Activated CD8-positive, alpha-beta memory T cell treated with anti-CD3 and anti-CD28 coated beads, Interleukin-2, amount 50 U/mL, for 48 hours (primary cell): ENCODE data around the gene CPSF7.
"Not testable (repeated sequence)": the region's sequence is repeated elsewhere in the genome, so short reads cannot be mapped to it uniquely, and the experiment has no call there.

Experiments
- DNase-seq: peaks from one replicate; pipeline ENCODE4 v3.0.0-alpha.2; 2020

CPSF7 gene

GRCh38 chr11:61429691-61430582 is at the start of gene CPSF7, which contains the start of gene SDHAF2:
Gene CPSF7, minus strand, starts transcription at chr11:61429975. Its CDS starts 740 bp downstream, at chr11:61429235.
Gene SDHAF2, plus strand, starts transcription at chr11:61430124. Its CDS starts 23 bp downstream, at chr11:61430147.
- DNase-seq: peak; percentile 99

GRCh38 chr11:61477727-61478148 is 48.0 kb upstream of the CPSF7 start:
- peak; percentile 87 for DNase-seq

GRCh38 chr11:61477126-61477525 is 47.4 kb upstream of the CPSF7 start:
- no peak for DNase-seq

GRCh38 chr11:61476371-61476770 is 46.6 kb upstream of the CPSF7 start:
- no peak for DNase-seq

GRCh38 chr11:61475433-61475832 is 45.7 kb upstream of the CPSF7 start:
- DNase-seq: no peak

GRCh38 chr11:61474013-61474643 is 44.4 kb upstream of the CPSF7 start:
- DNase-seq: no peak

- no peak for DNase-seq
Observed at GRCh38 chr11:61473370-61474012, 43.7 kb upstream of the CPSF7 start.

- no peak for DNase-seq
Observed at GRCh38 chr11:61472868-61473267, 43.1 kb upstream of the CPSF7 start.

GRCh38 chr11:61472282-61472681 is 42.5 kb upstream of the CPSF7 start:
- DNase-seq: no peak

GRCh38 chr11:61468002-61468401 is 38.2 kb upstream of the CPSF7 start:
- no peak for DNase-seq

- not testable (repeated sequence) for DNase-seq
Observed at GRCh38 chr11:61467602-61468001, 37.8 kb upstream of the CPSF7 start.

GRCh38 chr11:61460986-61461385 is 31.2 kb upstream of the CPSF7 start:
- DNase-seq: no peak

- no peak for DNase-seq
Observed at GRCh38 chr11:61460474-61460881, 30.7 kb upstream of the CPSF7 start.

- DNase-seq: no peak
Observed at GRCh38 chr11:61454520-61454919, 24.7 kb upstream of the CPSF7 start.

GRCh38 chr11:61453695-61454094 is 23.9 kb upstream of the CPSF7 start:
- DNase-seq: no peak

GRCh38 chr11:61452825-61453224 is 23.1 kb upstream of the CPSF7 start:
- no peak for DNase-seq

GRCh38 chr11:61448552-61448927 is 18.8 kb upstream of the CPSF7 start:
- no peak for DNase-seq

GRCh38 chr11:61447601-61448551 is 18.1 kb upstream of the CPSF7 start:
- no peak for DNase-seq

- DNase-seq: peak; percentile 87
Observed at GRCh38 chr11:61446211-61446651, 16.5 kb upstream of the CPSF7 start.

- no peak for DNase-seq
Observed at GRCh38 chr11:61445516-61445915, 15.7 kb upstream of the CPSF7 start.

- DNase-seq: no peak
Observed at GRCh38 chr11:61442616-61443015, 12.8 kb upstream of the CPSF7 start.

- no peak for DNase-seq
Observed at GRCh38 chr11:61439615-61440014, 9.8 kb upstream of the CPSF7 start.
